ENCODE measurements around the gene TBC1D22A. TPM values are rescaled to one million over a fixed set of nuclear protein-coding genes. Genes with fewer than 3 reads are reported as not detected.

TBC1D22A gene
- total and polyA plus RNA-seq, 2 experiments from 2014 or later: 16.6 to 18.5 TPM

DNA sequence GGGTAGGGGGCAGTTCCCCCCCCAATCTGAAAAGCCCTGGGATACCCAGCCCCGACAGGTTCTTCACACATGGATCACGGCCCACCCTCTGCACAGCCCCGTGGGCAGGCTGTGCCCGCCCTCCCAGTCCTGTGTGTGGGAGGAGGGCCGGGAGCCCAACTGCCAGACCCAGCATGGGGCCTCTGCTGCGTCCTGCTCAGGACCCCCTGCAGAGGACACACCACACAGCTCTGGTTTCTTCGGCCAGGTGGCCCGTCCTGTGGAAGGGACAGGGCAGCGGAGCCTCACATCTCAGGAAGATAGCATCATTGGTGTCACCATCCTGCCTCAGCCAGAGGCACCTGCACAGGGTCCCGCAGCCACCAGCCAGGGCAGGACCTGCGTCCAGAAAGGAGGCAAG lies 396.0 kb downstream of the TBC1D22A start:
- no peak overlapping the region for H3K4me3 ChIP-seq
- TF ChIP-seq, protein P1, sequence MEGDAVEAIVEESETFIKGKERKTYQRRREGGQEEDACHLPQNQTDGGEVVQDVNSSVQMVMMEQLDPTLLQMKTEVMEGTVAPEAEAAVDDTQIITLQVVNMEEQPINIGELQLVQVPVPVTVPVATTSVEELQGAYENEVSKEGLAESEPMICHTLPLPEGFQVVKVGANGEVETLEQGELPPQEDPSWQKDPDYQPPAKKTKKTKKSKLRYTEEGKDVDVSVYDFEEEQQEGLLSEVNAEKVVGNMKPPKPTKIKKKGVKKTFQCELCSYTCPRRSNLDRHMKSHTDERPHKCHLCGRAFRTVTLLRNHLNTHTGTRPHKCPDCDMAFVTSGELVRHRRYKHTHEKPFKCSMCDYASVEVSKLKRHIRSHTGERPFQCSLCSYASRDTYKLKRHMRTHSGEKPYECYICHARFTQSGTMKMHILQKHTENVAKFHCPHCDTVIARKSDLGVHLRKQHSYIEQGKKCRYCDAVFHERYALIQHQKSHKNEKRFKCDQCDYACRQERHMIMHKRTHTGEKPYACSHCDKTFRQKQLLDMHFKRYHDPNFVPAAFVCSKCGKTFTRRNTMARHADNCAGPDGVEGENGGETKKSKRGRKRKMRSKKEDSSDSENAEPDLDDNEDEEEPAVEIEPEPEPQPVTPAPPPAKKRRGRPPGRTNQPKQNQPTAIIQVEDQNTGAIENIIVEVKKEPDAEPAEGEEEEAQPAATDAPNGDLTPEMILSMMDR (IDR thresholded peaks at IDR 0.05; ENCODE audit: low read depth, low read length): no peak
- no peaks in the 10 kb centered on the region for H3K36me3 ChIP-seq
- no peaks in the 10 kb centered on the region for H3K27me3 ChIP-seq
- H3K9me3 ChIP-seq (ENCODE audit: low read depth): no peaks in the 10 kb centered on the region
- no peaks in the 10 kb centered on the region for H3K4me1 ChIP-seq (ENCODE audit: low read depth)
- H3K27ac ChIP-seq: no peak overlapping the region
- no peak for DNase-seq (ENCODE audit: low read depth in 1 of 2, low spot score in 1 of 2)

DNA sequence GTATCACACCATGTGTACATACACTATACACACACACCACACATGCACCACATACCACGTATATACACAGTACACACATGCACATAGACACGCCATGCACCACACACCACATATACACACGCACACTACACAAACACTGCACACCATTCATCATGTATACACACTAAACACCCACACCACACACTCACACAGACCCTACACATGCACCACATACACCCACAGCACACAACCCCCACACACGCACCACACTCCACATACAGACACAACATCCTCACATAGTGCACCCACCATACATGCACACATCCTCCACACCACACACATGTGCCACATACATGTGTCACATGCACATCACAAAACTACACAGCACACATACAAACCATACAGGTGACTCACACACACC lies 397.1 kb downstream of the TBC1D22A start:
- Histone ChIP-seq H3K9me3 (ENCODE audit: low read depth) (no peaks in the 10 kb centered on the region), H3K4me1 (ENCODE audit: low read depth) (no peaks in the 10 kb centered on the region), H3K27me3 (no peaks in the 10 kb centered on the region), H3K4me3 (no peak overlapping the region), H3K36me3 (no peaks in the 10 kb centered on the region), H3K27ac (no peak overlapping the region)
- no peak for DNase-seq (ENCODE audit: low read depth in 1 of 2, low spot score in 1 of 2)
- TF ChIP-seq, protein P1 (IDR thresholded peaks at IDR 0.05; ENCODE audit: low read depth, low read length): no peak

DNA sequence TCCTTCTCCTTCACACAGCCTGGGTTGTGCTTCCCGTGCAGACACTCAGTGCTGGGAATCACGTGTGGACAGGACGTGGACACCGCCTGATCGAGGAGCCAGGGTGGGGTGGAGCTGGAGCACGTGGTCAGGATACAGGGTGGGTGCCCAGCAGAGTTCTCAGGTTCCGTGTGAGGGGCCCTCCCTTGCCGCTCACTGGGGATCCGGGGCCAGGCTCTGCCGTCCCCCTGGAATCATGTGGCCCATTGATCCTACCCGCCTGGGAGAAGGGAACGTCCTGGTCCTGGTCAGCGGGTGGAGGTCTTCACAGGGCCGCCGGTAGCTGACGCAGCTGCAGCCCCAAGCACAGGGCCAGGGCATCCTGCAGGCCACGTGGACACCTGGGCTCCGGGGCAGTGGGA lies 397.7 kb downstream of the TBC1D22A start:
- no peak overlapping the region for H3K4me3 ChIP-seq
- H3K36me3 ChIP-seq: no peaks in the 10 kb centered on the region
- H3K27me3 ChIP-seq: no peaks in the 10 kb centered on the region
- no peaks in the 10 kb centered on the region for H3K9me3 ChIP-seq (ENCODE audit: low read depth)
- H3K4me1 ChIP-seq (ENCODE audit: low read depth): no peaks in the 10 kb centered on the region
- TF ChIP-seq, protein P1 (IDR thresholded peaks at IDR 0.05; ENCODE audit: low read depth, low read length): no peak
- no peak overlapping the region for H3K27ac ChIP-seq
- no peak for DNase-seq (ENCODE audit: low read depth in 1 of 2, low spot score in 1 of 2)

DNA sequence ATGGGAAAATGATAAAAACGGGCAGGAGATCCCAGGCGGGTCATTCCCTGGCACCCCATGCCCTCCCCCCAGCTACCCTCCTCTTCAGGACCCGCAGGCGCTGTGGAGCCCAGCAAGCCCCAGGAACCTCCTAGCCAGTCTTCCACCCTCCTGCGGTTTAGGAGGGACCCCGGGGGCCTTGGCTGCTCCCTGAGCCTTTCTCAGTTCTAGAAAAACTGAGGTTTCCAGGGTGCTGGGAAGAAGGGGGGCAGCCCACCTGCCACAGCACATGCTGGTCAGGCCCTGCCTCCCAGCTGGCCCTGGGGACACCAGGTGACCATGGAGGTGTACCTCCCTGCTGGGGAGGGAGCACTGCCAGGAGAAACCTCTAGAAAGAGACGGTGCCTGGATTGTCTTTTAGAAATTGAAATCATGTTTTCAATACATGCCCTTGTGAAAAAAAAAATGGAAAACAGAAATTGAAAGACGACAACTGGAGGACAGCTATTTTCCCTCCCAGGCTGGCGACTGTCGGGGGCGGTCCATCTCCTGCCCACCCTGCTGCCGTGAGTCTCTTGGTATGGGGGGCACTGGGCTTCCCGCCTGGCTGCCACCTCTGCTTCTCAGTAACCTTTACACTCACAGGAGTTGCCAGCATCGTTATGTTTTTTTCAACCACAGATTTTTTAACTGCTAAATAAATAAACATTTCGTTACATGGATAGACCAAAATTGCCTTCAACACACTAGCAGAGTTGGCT lies 398.5 kb downstream of the TBC1D22A start:
- no peak for DNase-seq (ENCODE audit: low read depth in 1 of 2, low spot score in 1 of 2)
- TF ChIP-seq, protein P1 (IDR thresholded peaks at IDR 0.05; ENCODE audit: low read depth, low read length): no peak
- Histone ChIP-seq H3K36me3 (no peaks in the 10 kb centered on the region), H3K4me3 (no peak overlapping the region), H3K27me3 (no peaks in the 10 kb centered on the region), H3K27ac (no peak overlapping the region), H3K4me1 (ENCODE audit: low read depth) (no peaks in the 10 kb centered on the region), H3K9me3 (ENCODE audit: low read depth) (no peaks in the 10 kb centered on the region)

DNA sequence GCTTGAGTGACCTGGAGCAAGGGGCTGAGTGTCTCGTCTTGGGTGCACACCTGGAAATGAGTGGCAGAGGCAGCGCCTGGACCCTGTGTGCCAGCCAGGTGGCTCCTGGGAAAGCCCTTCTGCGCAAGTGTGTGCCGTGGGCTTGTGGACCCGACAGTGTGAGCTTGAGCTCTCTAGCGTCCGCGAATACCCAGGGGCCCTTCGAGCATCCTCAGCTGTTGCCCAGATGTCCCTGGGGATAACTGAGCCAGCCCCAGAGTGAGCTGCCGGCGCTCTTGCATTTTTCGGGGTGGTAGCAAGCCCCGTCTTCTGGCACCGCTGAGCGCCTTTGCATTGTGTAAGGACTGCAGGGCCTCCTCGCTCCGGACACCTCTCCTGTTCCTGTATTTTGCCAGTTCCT lies 399.2 kb downstream of the TBC1D22A start:
- Histone ChIP-seq H3K27me3 (no peaks in the 10 kb centered on the region), H3K4me3 (no peak overlapping the region), H3K27ac (no peak overlapping the region), H3K9me3 (ENCODE audit: low read depth) (no peaks in the 10 kb centered on the region), H3K36me3 (no peaks in the 10 kb centered on the region), H3K4me1 (ENCODE audit: low read depth) (no peaks in the 10 kb centered on the region)
- DNase-seq (ENCODE audit: low read depth in 1 of 2, low spot score in 1 of 2): no peak
- TF ChIP-seq, protein P1 (IDR thresholded peaks at IDR 0.05; ENCODE audit: low read depth, low read length): no peak

Data from cardiac muscle cell (in vitro differentiated cells and primary cell).